GM12864 (cell line): ENCODE results near the gene ZNF780B.

Experiments used
- DNase-seq: peaks from one replicate; pipeline ENCODE4 v3.0.0-alpha.2; 2011; ENCODE audit warnings: low read depth
- H3K4me3 ChIP-seq: 2 replicates; pipeline ENCODE4 v1.5.1; 2011; ENCODE audit warnings: mild to moderate bottlenecking, low read depth, low read length, control low read depth
- TF ChIP-seq, protein P1 (sequence below): IDR thresholded peaks from 2 replicates; pipeline ENCODE4 v1.5.1; 2011; ENCODE audit warnings: low read depth, mild to moderate bottlenecking, moderate library complexity, low read length, control low read depth, inconsistent platforms; ENCODE audit errors: missing control alignments

Gene ZNF780B

DNA sequence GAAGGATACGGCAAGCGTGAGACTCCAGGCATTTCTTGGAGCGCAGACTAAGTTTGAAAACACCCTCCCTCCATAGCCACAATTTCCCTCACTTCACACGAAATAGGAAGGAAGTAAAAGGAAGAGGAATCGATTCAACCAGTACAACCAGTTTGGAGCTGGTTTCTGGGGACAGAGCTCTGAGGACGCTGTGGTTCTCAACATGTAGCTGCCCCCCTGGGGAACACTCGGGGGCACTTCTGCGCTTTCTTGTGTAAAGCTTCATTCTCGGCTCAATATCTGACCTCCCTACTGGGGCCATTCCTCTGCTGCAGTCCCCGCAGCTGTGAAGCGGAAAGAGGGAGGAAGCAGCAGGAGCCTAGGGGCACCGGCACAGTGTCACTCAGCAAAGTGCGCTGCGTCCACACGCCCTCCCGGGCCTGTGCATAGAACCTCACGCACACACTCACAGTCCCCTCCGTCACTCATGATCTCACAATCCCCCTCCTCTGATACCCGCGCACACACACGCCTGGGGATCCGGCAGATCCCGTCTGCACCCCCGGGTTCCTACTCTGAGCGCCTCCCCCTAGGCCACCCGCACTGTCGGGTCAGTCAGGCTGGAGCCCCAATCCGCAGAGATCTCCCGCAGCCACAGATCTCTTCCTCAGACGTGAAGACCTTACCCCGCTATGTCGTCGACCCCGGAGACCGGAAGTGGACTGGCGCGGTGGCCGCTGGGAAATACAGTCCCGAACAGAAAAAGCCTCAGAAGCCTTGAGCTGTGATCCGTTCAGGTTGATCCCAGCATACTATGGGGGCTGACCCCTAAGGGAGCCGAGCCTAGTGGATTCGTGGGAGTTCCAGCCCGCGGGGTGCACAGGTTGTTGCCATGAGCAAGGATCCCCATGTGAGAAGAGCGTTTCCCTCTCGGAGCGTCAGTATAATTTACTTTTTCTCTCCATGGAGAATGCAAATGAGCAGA is 34.5 kb upstream of the ZNF780B start, which contains the start of gene ZNF780A:
TSS of gene ZNF780A (minus strand) at position 703 of the 964 bp plus-strand sequence. CDS start 6,190 bp downstream, outside the sequence.
- TF ChIP-seq, protein P1, sequence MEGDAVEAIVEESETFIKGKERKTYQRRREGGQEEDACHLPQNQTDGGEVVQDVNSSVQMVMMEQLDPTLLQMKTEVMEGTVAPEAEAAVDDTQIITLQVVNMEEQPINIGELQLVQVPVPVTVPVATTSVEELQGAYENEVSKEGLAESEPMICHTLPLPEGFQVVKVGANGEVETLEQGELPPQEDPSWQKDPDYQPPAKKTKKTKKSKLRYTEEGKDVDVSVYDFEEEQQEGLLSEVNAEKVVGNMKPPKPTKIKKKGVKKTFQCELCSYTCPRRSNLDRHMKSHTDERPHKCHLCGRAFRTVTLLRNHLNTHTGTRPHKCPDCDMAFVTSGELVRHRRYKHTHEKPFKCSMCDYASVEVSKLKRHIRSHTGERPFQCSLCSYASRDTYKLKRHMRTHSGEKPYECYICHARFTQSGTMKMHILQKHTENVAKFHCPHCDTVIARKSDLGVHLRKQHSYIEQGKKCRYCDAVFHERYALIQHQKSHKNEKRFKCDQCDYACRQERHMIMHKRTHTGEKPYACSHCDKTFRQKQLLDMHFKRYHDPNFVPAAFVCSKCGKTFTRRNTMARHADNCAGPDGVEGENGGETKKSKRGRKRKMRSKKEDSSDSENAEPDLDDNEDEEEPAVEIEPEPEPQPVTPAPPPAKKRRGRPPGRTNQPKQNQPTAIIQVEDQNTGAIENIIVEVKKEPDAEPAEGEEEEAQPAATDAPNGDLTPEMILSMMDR, result no peak
- H3K4me3 ChIP-seq, result peak within 1 kb of the TSS; percentile 98
- peak; percentile 47 for DNase-seq

DNA sequence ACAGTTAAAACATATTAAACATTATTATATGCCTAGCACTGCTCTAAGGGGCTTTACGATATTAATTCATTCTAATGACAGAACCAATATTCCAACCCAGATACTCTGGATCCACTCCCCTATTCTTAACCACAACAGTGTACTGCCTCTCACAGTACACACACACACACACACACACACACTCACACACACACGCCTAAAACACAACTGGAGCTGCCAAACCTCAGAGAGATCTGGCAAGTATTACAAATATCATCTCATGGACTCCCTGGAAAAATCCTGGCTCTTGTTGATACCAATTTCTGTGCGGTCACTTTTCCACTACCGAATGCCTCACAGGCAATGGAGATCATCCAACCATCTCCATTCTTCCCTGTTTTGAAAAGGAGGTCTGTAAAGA is 33.4 kb upstream of the ZNF780B start:
- H3K4me3 ChIP-seq, result peak overlapping the region; percentile 98
- TF ChIP-seq, protein P1, result no peak
- DNase-seq, result no peak

DNA sequence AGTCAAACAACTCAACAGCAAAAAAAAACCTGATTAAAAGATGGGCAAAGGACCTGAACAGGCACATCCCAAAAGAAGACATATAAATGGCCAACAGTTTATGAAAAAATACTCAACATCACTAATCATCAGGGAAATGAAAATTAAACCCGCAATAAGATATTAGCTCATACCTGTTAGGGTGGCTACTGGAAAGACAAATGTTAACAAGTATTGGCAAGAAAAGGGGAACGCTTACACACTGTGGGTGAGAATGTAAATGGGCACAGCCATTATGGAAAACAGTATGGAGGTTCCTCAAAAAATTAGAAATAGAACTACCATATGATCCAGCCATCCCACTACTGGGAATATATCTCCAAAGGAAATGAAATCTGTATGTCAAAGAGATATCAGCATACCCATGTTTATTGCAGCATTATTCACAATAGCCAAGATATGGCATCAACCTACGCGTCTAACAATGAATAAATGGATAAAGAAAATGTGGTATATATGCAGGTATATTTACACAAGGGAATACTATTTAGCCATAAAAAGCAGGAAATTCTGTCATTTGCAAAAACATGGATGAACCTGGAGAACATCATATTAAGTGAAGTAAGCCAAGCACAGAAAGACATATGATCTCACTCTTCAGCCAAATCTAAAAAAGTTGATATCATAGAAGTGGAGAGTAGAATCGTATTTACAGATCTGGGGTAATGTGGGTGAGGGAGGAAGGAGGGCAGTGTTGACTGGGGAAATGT is 32.4 kb upstream of the ZNF780B start:
- no peak overlapping the region for H3K4me3 ChIP-seq
- DNase-seq, result no peak
- TF ChIP-seq, protein P1, result no peak

DNA sequence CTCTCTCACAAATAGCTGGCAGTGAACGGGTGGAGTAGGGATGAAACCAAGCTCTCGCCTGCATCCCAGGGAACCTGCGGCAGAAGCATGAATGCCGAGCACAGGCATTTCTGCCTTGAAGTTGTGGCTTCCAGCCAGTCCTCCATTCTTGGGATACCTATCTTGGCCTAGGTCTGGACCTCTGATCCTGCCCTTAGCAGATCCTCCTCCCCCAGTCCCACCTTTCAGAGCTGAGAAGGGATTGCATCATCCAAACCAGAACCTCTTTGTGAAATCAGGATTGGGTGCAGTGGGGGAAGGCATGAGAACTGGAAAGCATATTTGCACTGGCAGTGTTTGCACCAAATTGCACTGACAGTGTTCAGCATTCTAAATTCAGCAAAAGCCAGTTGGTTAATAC is 28.9 kb upstream of the ZNF780B start:
- TF ChIP-seq, protein P1, result no peak
- no peak overlapping the region for H3K4me3 ChIP-seq
- no peak for DNase-seq

DNA sequence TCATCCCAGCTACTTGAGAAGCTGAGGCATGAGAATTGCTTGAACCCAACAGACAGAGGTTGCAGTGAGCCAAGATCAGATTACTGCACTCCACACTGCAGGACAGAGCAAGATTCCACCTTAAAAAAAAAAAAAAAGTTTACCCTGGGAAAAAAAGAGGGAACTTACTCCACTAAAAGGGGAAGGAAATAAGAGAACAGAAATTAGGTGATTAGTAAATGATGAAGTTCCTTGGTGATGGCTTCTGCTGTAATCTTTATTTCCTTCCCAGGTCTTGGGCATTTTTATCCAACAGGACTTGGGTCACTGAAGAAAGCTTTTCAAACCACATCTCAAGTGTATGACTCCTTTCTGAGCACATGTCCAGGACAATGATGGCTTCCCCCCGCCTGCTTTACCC is 25.4 kb upstream of the ZNF780B start:
- DNase-seq, result no peak

DNA sequence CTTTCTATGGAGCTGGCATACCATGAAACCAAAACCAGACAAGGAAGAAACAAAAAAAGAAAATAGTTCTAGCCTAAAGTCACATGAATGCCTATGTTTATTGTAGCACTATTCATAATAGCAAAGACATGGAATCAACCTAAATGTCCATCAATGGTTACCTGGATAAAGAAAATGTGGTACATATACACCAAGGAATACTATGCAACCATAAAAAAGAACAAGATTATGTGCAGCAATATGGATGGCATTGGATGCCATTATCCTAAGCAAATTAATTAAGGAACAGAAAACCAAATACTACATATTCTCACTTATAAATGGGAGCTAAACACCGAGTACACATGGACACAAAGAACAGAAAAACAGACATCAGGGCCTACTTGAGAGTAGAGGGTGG is 24.3 kb upstream of the ZNF780B start:
- no peak overlapping the region for H3K4me3 ChIP-seq
- DNase-seq, result no peak
- TF ChIP-seq, protein P1, result no peak

More for the DNA sequence above, 25.4 kb upstream of the ZNF780B start:
- H3K4me3 ChIP-seq, result no peak overlapping the region
- TF ChIP-seq, protein P1, result no peak
